Gastrocnemius medialis (tissue), 4 donors: ENCODE measurements around the gene SLC10A7. TPM values are rescaled to one million over a fixed set of nuclear protein-coding genes. Genes with fewer than 3 reads are reported as not detected.

Experiments used
- ATAC-seq, 2 donors: fragments of 150-250 bp; one replicate each; pipeline ENCODE4 v1.9.1; 2016
- DNase-seq, 2 donors: peaks; one replicate each; pipeline ENCODE4 v3.0.0-alpha.2; 2019
- H3K27ac ChIP-seq, 4 donors: fragments of 200-600 bp; sonication (generic); 1 replicate in 1 of 4; 2 replicates in 3 of 4; pipeline ENCODE4 v1.5.1; 2016 to 2018; ENCODE audit warnings: mild to moderate bottlenecking in 2 of 4, moderate library complexity in 1 of 4
- H3K27me3 ChIP-seq, 3 donors: fragments of 200-600 bp; sonication (generic) in 2 of 3; 1 replicate in 1 of 3; 2 replicates in 2 of 3; pipeline versions ENCODE4 v1.5.1 to v1.6.0; 2016 to 2019; ENCODE audit warnings: mild to moderate bottlenecking in 1 of 3, moderate library complexity in 1 of 3
- H3K36me3 ChIP-seq, 2 donors: fragments of 200-600 bp; sonication (generic) in 1 of 2; one replicate each; pipeline ENCODE4 v1.5.1; 2017 to 2018
- H3K4me1 ChIP-seq, 2 donors: fragments of 200-600 bp; sonication (generic) in 1 of 2; one replicate each; pipeline ENCODE4 v1.5.1; 2016 to 2017; ENCODE audit warnings: mild to moderate bottlenecking in 2 of 2
- H3K4me3 ChIP-seq, 4 donors: fragments of 200-600 bp; sonication (generic) in 3 of 4; 1 replicate in 1 of 4; 2 replicates in 3 of 4; pipeline ENCODE4 v1.5.1; 2016 to 2019; ENCODE audit warnings: mild to moderate bottlenecking in 2 of 4
- H3K9me3 ChIP-seq, 3 donors: fragments of 200-600 bp; sonication (generic) in 2 of 3; 1 replicate in 1 of 3; 2 replicates in 2 of 3; pipeline ENCODE4 v1.5.1; 2016 to 2019
- CTCF ChIP-seq, 5 experiments: fragments of 450-650 bp in 3 of 5; fragments of 200-600 bp in 2 of 5; sonication (generic) in 2 of 5; IDR thresholded peaks in 4 of 5; conservative IDR thresholded peaks in 1 of 5; 1 replicate in 4 of 5; 2 replicates in 1 of 5; pipeline ENCODE4 v1.5.1; 2016 to 2019; ENCODE audit warnings: antibody characterized with exemption in 5 of 5, mild to moderate bottlenecking in 3 of 5, moderate library complexity in 3 of 5
- POLR2A ChIP-seq, 2 donors: fragments of 450-650 bp; IDR thresholded peaks; one replicate each; pipeline ENCODE4 v1.6.1; 2017; ENCODE audit warnings: antibody characterized with exemption in 2 of 2, mild to moderate bottlenecking in 2 of 2, moderate library complexity in 2 of 2
- in situ Hi-C, 4 donors: fragments of 200-750 bp; cut with MboI; loops; one replicate each; pipeline versions ENCODE4 v1.15.0 to v1.8.0; 2017; ENCODE audit warnings: low sequenced_read_pairs in 4 of 4
- intact Hi-C: fragments of 100-400 bp; cut with DNase I; formaldehyde crosslinking; loops from one replicate; pipeline ENCODE4 v1.15.1; 2023; ENCODE audit warnings: low total_unique reads
- total RNA-seq, 4 donors: library from RNA; depleted of rRNA; stranded (reverse); fragments of >200 nt; gene quantifications; one replicate each; pipeline versions ENCODE4 v1.1.0 to v1.2.3, GENCODE V29; 2016

The SLC10A7 gene
- total RNA-seq, 4 donors from 2014 or later = 2.1 to 6.0 (median 2.3) TPM

- intact Hi-C loops = no loop called here
- in situ Hi-C loops = no loop called here
- ATAC-seq = no peak
Measured at GRCh38 chr4:146442801-146443200, 78.9 kb downstream of the SLC10A7 start.

GRCh38 chr4:146439999-146440398 lies 81.7 kb downstream of the SLC10A7 start:
- Histone ChIP-seq H3K36me3 (no peaks in the 10 kb centered on the region), H3K4me1 (peaks cover 0 to 28% of the 10 kb centered on the region in 2 donors), H3K9me3 (no peaks in the 10 kb centered on the region), H3K4me3 (no peak overlapping the region), H3K27me3 (no peaks in the 10 kb centered on the region), H3K27ac (no peak overlapping the region)
- DNase-seq (no peak), ATAC-seq (no peak)
- in situ Hi-C loops = no loop called here
- TF ChIP-seq POLR2A (IDR thresholded peaks at IDR 0.05) = no peak
- intact Hi-C loops = no loop called here

More at GRCh38 chr4:146442801-146443200, 78.9 kb downstream of the SLC10A7 start:
- Histone ChIP-seq H3K27me3 (no peaks in the 10 kb centered on the region), H3K4me1 (peaks cover 0 to 17% of the 10 kb centered on the region in 2 donors), H3K9me3 (no peaks in the 10 kb centered on the region), H3K36me3 (no peaks in the 10 kb centered on the region), H3K27ac (no peak overlapping the region), H3K4me3 (no peak overlapping the region)
- DNase-seq = no peak
- TF ChIP-seq POLR2A (IDR thresholded peaks at IDR 0.05) = no peak
- no peak for TF ChIP-seq CTCF (IDR thresholded peaks at IDR 0.05 in 4 of 5, conservative IDR thresholded peaks at IDR 0.05 in 1 of 5)

- intact Hi-C loops (no loop called here), in situ Hi-C loops (no loop called here)
- DNase-seq = no peak
- no peak overlapping the region for H3K4me3 ChIP-seq
- no peak for ATAC-seq
- no peak overlapping the region for H3K27ac ChIP-seq
- H3K9me3 ChIP-seq = no peaks in the 10 kb centered on the region
- H3K4me1 ChIP-seq = peaks cover 0 to 28% of the 10 kb centered on the region in 2 donors
- H3K27me3 ChIP-seq = no peaks in the 10 kb centered on the region
- TF ChIP-seq CTCF (IDR thresholded peaks at IDR 0.05 in 4 of 5, conservative IDR thresholded peaks at IDR 0.05 in 1 of 5) (no peak), POLR2A (IDR thresholded peaks at IDR 0.05) (no peak)
- no peaks in the 10 kb centered on the region for H3K36me3 ChIP-seq
Measured at GRCh38 chr4:146439437-146439836, 82.3 kb downstream of the SLC10A7 start.

GRCh38 chr4:146437778-146438177 lies 84.0 kb downstream of the SLC10A7 start:
- Histone ChIP-seq H3K27ac (no peak overlapping the region), H3K4me1 (peaks cover 0 to 28% of the 10 kb centered on the region in 2 donors), H3K27me3 (no peaks in the 10 kb centered on the region), H3K4me3 (no peak overlapping the region), H3K9me3 (no peaks in the 10 kb centered on the region), H3K36me3 (no peaks in the 10 kb centered on the region)
- no peak for DNase-seq
- intact Hi-C loops (no loop called here), in situ Hi-C loops (no loop called here)
- ATAC-seq = no peak
- TF ChIP-seq CTCF (IDR thresholded peaks at IDR 0.05 in 4 of 5, conservative IDR thresholded peaks at IDR 0.05 in 1 of 5) = no peak
- no peak for TF ChIP-seq POLR2A (IDR thresholded peaks at IDR 0.05)

GRCh38 chr4:146436423-146437162 lies 85.1 kb downstream of the SLC10A7 start:
- no peaks in the 10 kb centered on the region for H3K9me3 ChIP-seq
- no peak for ATAC-seq
- intact Hi-C loops = no loop called here
- no peak overlapping the region for H3K27ac ChIP-seq
- no peak for DNase-seq
- H3K4me3 ChIP-seq = no peak overlapping the region
- H3K27me3 ChIP-seq = no peaks in the 10 kb centered on the region
- TF ChIP-seq POLR2A (IDR thresholded peaks at IDR 0.05) (no peak), CTCF (IDR thresholded peaks at IDR 0.05 in 4 of 5, conservative IDR thresholded peaks at IDR 0.05 in 1 of 5) (no peak)
- in situ Hi-C loops = no loop called here
- H3K36me3 ChIP-seq = no peaks in the 10 kb centered on the region
- H3K4me1 ChIP-seq = peaks cover 0 to 28% of the 10 kb centered on the region in 2 donors
